Measurements from ENCODE around the gene PTPRN2.
"Not testable (repeated sequence)": the region's sequence is repeated elsewhere in the genome, so short reads cannot be mapped to it uniquely, and the experiment has no call there.

PTPRN2 gene

DNA sequence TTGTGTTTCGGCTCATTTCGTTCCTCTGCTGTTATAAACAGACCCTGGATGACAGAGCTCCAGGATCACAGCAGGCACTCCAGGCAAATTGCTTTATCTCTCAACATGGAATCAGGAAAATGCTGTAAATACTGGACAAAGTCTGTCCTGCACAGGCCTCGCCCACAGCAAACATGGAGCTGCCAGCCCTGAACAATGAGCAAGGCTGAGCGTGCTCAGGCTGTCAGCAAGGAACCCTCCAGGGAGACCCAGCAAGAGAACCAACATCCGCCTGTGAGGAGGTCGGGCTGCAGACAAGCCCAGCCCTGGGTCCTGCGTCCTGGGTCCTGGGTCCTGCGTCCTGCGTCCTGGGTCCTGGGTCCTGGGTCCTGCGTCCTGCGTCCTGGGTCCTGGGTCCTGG is 180.8 kb downstream of the PTPRN2 start:
- no peak overlapping the region for H3K4me3 ChIP-seq (ENCODE audit: low read depth, low read length)
- no peak overlapping the region for H3K27ac ChIP-seq
- TF ChIP-seq, protein P1, sequence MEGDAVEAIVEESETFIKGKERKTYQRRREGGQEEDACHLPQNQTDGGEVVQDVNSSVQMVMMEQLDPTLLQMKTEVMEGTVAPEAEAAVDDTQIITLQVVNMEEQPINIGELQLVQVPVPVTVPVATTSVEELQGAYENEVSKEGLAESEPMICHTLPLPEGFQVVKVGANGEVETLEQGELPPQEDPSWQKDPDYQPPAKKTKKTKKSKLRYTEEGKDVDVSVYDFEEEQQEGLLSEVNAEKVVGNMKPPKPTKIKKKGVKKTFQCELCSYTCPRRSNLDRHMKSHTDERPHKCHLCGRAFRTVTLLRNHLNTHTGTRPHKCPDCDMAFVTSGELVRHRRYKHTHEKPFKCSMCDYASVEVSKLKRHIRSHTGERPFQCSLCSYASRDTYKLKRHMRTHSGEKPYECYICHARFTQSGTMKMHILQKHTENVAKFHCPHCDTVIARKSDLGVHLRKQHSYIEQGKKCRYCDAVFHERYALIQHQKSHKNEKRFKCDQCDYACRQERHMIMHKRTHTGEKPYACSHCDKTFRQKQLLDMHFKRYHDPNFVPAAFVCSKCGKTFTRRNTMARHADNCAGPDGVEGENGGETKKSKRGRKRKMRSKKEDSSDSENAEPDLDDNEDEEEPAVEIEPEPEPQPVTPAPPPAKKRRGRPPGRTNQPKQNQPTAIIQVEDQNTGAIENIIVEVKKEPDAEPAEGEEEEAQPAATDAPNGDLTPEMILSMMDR (IDR thresholded peaks at IDR 0.05) = no peak
- no peak overlapping the region for H2AFZ ChIP-seq
- no peaks in the 10 kb centered on the region for H3K79me2 ChIP-seq
- H3K27me3 ChIP-seq (ENCODE audit: control insufficient read depth, insufficient read depth, low read length) = no peaks in the 10 kb centered on the region
- H3K4me2 ChIP-seq (ENCODE audit: low read length) = no peak overlapping the region
- H3K4me1 ChIP-seq = no peaks in the 10 kb centered on the region
- no peak overlapping the region for H3K9ac ChIP-seq
- no peaks in the 10 kb centered on the region for H3K36me3 ChIP-seq (ENCODE audit: control insufficient read depth, insufficient read depth, low read length)
- H3K9me3 ChIP-seq (ENCODE audit: control insufficient read depth, low read length) = no peaks in the 10 kb centered on the region

DNA sequence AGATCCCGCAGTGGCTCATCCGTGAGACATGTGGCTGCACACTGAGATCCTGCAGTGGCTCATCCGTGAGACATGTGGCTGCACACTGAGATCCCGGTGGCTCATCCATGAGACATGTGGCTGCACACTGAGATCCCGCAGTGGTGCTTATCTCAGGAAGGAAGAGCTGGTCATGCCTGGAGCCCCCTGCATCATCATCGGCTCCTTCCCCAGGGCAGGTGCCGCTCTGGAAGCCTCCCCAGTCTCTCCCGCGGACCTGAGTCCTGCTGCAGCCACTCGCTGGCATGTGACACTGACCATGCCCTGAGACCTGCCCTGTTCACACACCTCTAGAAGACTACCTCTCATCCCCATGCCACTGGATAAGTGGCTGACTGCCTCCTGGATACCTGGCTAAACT is 181.3 kb downstream of the PTPRN2 start:
- Histone ChIP-seq H3K9me3 (ENCODE audit: control insufficient read depth, low read length) (no peaks in the 10 kb centered on the region), H3K27ac (no peak overlapping the region), H3K4me2 (ENCODE audit: low read length) (no peak overlapping the region), H3K9ac (no peak overlapping the region), H3K79me2 (no peaks in the 10 kb centered on the region), H3K4me3 (ENCODE audit: low read depth, low read length) (no peak overlapping the region), H2AFZ (no peak overlapping the region), H3K4me1 (no peaks in the 10 kb centered on the region), H3K27me3 (ENCODE audit: control insufficient read depth, insufficient read depth, low read length) (no peaks in the 10 kb centered on the region), H3K36me3 (ENCODE audit: control insufficient read depth, insufficient read depth, low read length) (no peaks in the 10 kb centered on the region)
- TF ChIP-seq, protein P1 (IDR thresholded peaks at IDR 0.05) = no peak

DNA sequence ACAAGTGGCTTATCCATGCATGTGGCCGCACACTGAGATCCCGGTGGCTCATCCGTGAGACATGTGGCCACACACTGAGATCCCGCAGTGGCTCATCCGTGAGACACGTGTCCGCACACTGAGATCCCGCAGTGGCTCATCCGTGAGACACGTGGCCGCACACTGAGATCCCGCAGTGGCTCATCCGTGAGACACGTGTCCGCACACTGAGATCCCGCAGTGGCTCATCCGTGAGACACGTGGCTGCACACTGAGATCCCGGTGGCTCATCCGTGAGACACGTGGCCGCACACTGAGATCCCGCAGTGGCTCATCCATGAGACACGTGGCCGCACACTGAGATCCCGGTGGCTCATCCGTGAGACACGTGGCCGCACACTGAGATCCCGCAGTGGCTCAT is 181.9 kb downstream of the PTPRN2 start:
- not testable (repeated sequence) for H3K36me3 ChIP-seq (ENCODE audit: control insufficient read depth, insufficient read depth, low read length); H3K27ac ChIP-seq; H3K4me2 ChIP-seq (ENCODE audit: low read length); H3K79me2 ChIP-seq; H3K4me1 ChIP-seq; H2AFZ ChIP-seq; H3K9ac ChIP-seq; H3K27me3 ChIP-seq (ENCODE audit: control insufficient read depth, insufficient read depth, low read length); H3K9me3 ChIP-seq (ENCODE audit: control insufficient read depth, low read length); H3K4me3 ChIP-seq (ENCODE audit: low read depth, low read length)

DNA sequence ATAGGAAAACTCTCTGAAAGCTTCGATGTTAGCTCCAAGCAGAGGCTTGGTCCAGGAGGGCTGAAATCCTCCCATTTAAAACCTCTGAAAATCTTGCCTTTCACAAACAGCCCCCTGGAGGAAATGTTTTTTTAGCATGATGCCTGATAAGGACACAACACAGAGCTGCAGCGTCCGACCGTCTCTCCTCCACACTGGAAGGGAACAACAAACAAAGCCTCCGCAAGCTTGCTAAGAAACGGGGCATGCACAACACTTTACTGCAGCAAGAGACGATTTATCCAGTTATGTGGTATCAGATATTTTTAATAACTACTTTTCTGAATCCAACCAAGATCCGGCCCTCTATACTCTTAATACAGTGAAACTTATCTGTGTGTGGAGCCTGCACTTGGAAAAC is 182.3 kb downstream of the PTPRN2 start:
- H3K9ac ChIP-seq = no peak overlapping the region

DNA sequence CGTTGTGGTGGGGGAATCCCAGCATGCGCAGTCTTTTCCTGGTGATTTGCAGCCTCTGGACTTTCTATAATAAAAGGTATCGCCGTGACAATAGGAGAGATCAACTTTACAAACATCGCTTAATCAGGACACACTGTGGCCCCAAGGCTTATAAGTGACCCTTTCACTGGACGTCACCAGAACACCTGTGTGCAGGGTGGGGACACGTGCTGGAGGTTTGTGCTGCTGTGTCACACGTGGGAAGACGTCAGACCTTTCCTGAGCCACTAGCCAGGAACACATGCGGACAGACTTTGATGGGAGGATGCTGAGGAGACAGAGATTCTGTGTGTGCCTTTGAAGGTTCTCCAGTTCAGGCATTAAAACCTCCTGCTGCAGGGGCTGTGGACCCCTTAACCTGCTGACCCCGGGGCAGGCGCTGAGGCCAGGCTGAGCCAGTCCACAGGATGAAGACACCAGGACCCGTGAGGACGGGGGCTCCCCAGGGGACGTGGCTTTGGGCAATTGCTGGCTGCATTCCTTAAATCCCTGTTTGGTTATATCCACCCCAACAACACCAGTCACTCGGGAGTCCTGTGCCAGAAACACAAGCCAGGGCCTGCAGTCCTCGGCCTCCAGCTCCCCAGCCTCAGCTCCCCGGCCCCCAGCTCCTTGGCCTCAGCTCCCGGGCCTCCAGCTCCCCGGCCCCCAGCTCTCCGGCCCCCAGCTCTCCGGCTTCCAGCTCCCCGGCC is 183.4 kb downstream of the PTPRN2 start:
- H3K4me2 ChIP-seq (ENCODE audit: low read length) = no peak overlapping the region
- H2AFZ ChIP-seq = no peak overlapping the region
- H3K9me3 ChIP-seq (ENCODE audit: control insufficient read depth, low read length) = no peaks in the 10 kb centered on the region
- TF ChIP-seq, protein P1 (IDR thresholded peaks at IDR 0.05) = no peak
- H3K4me1 ChIP-seq = no peaks in the 10 kb centered on the region
- no peaks in the 10 kb centered on the region for H3K27me3 ChIP-seq (ENCODE audit: control insufficient read depth, insufficient read depth, low read length)
- H3K36me3 ChIP-seq (ENCODE audit: control insufficient read depth, insufficient read depth, low read length) = no peaks in the 10 kb centered on the region
- H3K9ac ChIP-seq = no peak overlapping the region
- no peak overlapping the region for H3K27ac ChIP-seq
- H3K79me2 ChIP-seq = no peaks in the 10 kb centered on the region
- no peak overlapping the region for H3K4me3 ChIP-seq (ENCODE audit: low read depth, low read length)

More for the DNA sequence above, 182.3 kb downstream of the PTPRN2 start:
- Histone ChIP-seq H3K4me1 (no peaks in the 10 kb centered on the region), H2AFZ (no peak overlapping the region), H3K79me2 (no peaks in the 10 kb centered on the region), H3K9me3 (ENCODE audit: control insufficient read depth, low read length) (no peaks in the 10 kb centered on the region), H3K4me3 (ENCODE audit: low read depth, low read length) (no peak overlapping the region), H3K27me3 (ENCODE audit: control insufficient read depth, insufficient read depth, low read length) (no peaks in the 10 kb centered on the region), H3K27ac (no peak overlapping the region), H3K36me3 (ENCODE audit: control insufficient read depth, insufficient read depth, low read length) (no peaks in the 10 kb centered on the region), H3K4me2 (ENCODE audit: low read length) (no peak overlapping the region)
- TF ChIP-seq, protein P1 (IDR thresholded peaks at IDR 0.05) = no peak

Measured in parathyroid adenoma (tissue), 2 donors.